ENCODE results near the gene NMUR2.

NMUR2 gene

GRCh38 chr5:152422081-152422480 is 17.0 kb upstream of the NMUR2 start:
- no peak overlapping the region for H3K27ac ChIP-seq
- no peak for TF ChIP-seq CTCF (IDR thresholded peaks at IDR 0.05)
- no peak for TF ChIP-seq ZFX (IDR thresholded peaks at IDR 0.05; ENCODE audit: borderline replicate concordance)

- TF ChIP-seq ZFX (IDR thresholded peaks at IDR 0.05; ENCODE audit: borderline replicate concordance), result no peak
- TF ChIP-seq CTCF (IDR thresholded peaks at IDR 0.05), result no peak
- no peak overlapping the region for H3K27ac ChIP-seq
Measured at GRCh38 chr5:152412129-152412528, 7.0 kb upstream of the NMUR2 start.

- H3K27ac ChIP-seq, result no peak overlapping the region
- TF ChIP-seq ZFX (IDR thresholded peaks at IDR 0.05; ENCODE audit: borderline replicate concordance) (no peak), CTCF (IDR thresholded peaks at IDR 0.05) (no peak)
Measured at GRCh38 chr5:152406082-152406481, 1.0 kb upstream of the NMUR2 start.

GRCh38 chr5:152404494-152404893 is 585 bp downstream of the NMUR2 start:
- no peak overlapping the region for H3K27ac ChIP-seq
- TF ChIP-seq CTCF (IDR thresholded peaks at IDR 0.05), result no peak
- no peak for TF ChIP-seq ZFX (IDR thresholded peaks at IDR 0.05; ENCODE audit: borderline replicate concordance)

DNA sequence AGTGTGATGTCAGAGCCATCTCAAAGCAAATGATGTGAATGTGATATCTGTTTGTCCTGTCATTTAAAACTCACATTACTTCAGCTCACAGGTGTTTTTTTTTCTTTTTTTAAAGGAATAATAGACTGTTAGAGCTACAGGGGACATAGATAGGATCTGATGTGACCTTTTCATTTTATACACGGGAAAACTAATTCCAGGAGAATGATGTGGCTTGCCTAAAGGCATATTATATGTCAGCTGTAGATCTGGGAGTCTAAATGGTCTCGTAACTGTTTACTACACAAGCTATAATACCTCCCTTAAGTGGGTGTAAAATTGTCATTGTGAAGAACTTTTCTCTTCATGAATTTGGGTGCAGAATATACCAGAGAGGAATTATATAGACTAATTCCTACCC is 2.0 kb downstream of the NMUR2 start:
- no peak overlapping the region for H3K27ac ChIP-seq
- TF ChIP-seq ZFX (IDR thresholded peaks at IDR 0.05; ENCODE audit: borderline replicate concordance) (no peak), CTCF (IDR thresholded peaks at IDR 0.05) (no peak)

GRCh38 chr5:152400846-152401245 is 4.2 kb downstream of the NMUR2 start:
- TF ChIP-seq CTCF (IDR thresholded peaks at IDR 0.05) (no peak), ZFX (IDR thresholded peaks at IDR 0.05; ENCODE audit: borderline replicate concordance) (no peak)
- H3K27ac ChIP-seq, result no peak overlapping the region

DNA sequence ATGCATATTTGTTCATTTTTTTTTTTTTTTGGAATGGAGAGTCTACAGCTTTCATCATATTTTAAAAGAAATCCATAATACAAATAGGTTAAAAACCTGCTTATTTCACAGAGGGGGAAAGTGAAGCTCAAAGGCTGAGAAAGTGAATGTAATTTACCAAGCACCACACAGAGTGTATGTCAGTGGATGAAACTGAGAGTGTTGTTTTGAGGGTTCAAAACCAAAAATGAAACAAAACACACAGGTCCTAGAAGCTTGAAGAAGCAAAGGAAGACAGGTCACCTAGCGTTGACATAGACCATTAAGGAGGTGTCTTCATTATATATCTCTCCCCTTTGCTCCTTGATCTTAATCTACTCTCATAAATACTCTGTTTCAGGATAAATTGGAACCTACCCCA is 7.5 kb downstream of the NMUR2 start:
- TF ChIP-seq CTCF (IDR thresholded peaks at IDR 0.05), result no peak
- TF ChIP-seq ZFX (IDR thresholded peaks at IDR 0.05; ENCODE audit: borderline replicate concordance), result no peak
- no peak overlapping the region for H3K27ac ChIP-seq

Data from 22Rv1 (cell line).